GM23338 (cell line): ENCODE data around the gene PARD3. TPM values are rescaled to one million over a fixed set of nuclear protein-coding genes. Genes with fewer than 3 reads are reported as not detected.

Experiments used
- ATAC-seq: fragments of 200-7000 bp; cut with Tn5 transposase; 3 replicates; pipeline ENCODE4 v1.9.1; 2020
- DNase-seq: peaks from one replicate; pipeline ENCODE4 v3.0.0-alpha.2; 2015; ENCODE audit warnings: low spot score
- H2AFZ ChIP-seq: fragments of 200-600 bp; sonication (generic); 2 replicates; pipeline ENCODE4 v1.8.0; 2016; ENCODE audit warnings: antibody characterized with exemption, mild to moderate bottlenecking, moderate library complexity
- H3F3A ChIP-seq: fragments of 200-600 bp; sonication (generic); replicated peaks from 2 replicates; pipeline ENCODE4 v1.8.0; 2017; ENCODE audit warnings: antibody characterized with exemption, mixed run types, low read depth
- H3K27ac ChIP-seq: fragments of 200-600 bp; sonication (generic); 2 replicates; pipeline ENCODE4 v1.6.1; 2016; ENCODE audit warnings: low read depth
- H3K27me3 ChIP-seq: fragments of 200-600 bp; sonication (generic); 2 replicates; pipeline ENCODE4 v1.8.0; 2016; ENCODE audit warnings: mild to moderate bottlenecking, mixed run types, moderate library complexity; ENCODE audit not compliant: insufficient read depth
- H3K36me3 ChIP-seq: fragments of 200-600 bp; sonication (generic); 2 replicates; pipeline ENCODE4 v1.8.0; 2016; ENCODE audit warnings: mild to moderate bottlenecking; ENCODE audit not compliant: insufficient read depth
- H3K4me1 ChIP-seq: fragments of 200-600 bp; sonication (generic); 2 replicates; pipeline ENCODE4 v1.8.0; 2016; ENCODE audit warnings: mild to moderate bottlenecking, moderate library complexity; ENCODE audit not compliant: insufficient read depth
- H3K4me2 ChIP-seq: fragments of 200-600 bp; sonication (generic); 2 replicates; pipeline ENCODE4 v1.7.1; 2017; ENCODE audit warnings: mixed run types
- H3K4me3 ChIP-seq: fragments of 200-600 bp; sonication (generic); 2 replicates; pipeline ENCODE4 v1.6.1; 2016; ENCODE audit warnings: mixed run types
- H3K79me2 ChIP-seq: fragments of 200-600 bp; sonication (generic); replicated peaks from 2 replicates; pipeline ENCODE4 v1.8.0; 2017; ENCODE audit warnings: mild to moderate bottlenecking; ENCODE audit not compliant: insufficient read depth
- H3K9me2 ChIP-seq: fragments of 200-600 bp; sonication (generic); 2 replicates; pipeline ENCODE4 v1.8.0; 2017; ENCODE audit not compliant: insufficient read depth
- H4K20me1 ChIP-seq: fragments of 200-600 bp; sonication (generic); replicated peaks from 2 replicates; pipeline ENCODE4 v1.8.0; 2017; ENCODE audit warnings: mild to moderate bottlenecking; ENCODE audit not compliant: insufficient read depth
- H3K27ac Mint-ChIP-seq: 2 replicates; pipeline ENCODE4 v1.8.0; 2020; ENCODE audit warnings: inconsistent platforms, mild to moderate bottlenecking, moderate library complexity, mixed read lengths
- H3K27me3 Mint-ChIP-seq: 3 replicates; pipeline ENCODE4 v1.8.0; 2022; ENCODE audit warnings: low read depth, mild to moderate bottlenecking, moderate library complexity, mixed read lengths, inconsistent platforms; ENCODE audit not compliant: insufficient read depth, poor library complexity
- H3K36me3 Mint-ChIP-seq: 3 replicates; pipeline ENCODE4 v1.8.0; 2021; ENCODE audit warnings: low read depth, mild to moderate bottlenecking, inconsistent platforms, moderate library complexity, mixed read lengths
- H3K4me1 Mint-ChIP-seq: 3 replicates; pipeline ENCODE4 v1.8.0; 2020; ENCODE audit warnings: mild to moderate bottlenecking, inconsistent platforms, mixed read lengths
- H3K4me3 Mint-ChIP-seq: 3 replicates; pipeline ENCODE4 v1.8.0; 2021; ENCODE audit warnings: moderate library complexity, mild to moderate bottlenecking, inconsistent platforms, mixed read lengths
- H3K9me3 Mint-ChIP-seq: 3 replicates; pipeline ENCODE4 v1.8.0; 2020; ENCODE audit warnings: moderate library complexity, mild to moderate bottlenecking, inconsistent platforms, mixed read lengths
- CREB1 ChIP-seq: fragments of 250-450 bp; sonication (Bioruptor Pico); IDR thresholded peaks from 2 replicates; pipeline ENCODE4 v1.5.0; 2020; ENCODE audit warnings: low read depth, mild to moderate bottlenecking, moderate library complexity
- EZH2 ChIP-seq: fragments of 200-600 bp; sonication (generic); IDR thresholded peaks from one replicate; pipeline ENCODE4 v1.8.0; 2017; ENCODE audit warnings: antibody characterized with exemption, mild to moderate bottlenecking, low read depth; ENCODE audit not compliant: unreplicated experiment
- EZH2phosphoT487 ChIP-seq: fragments of 200-600 bp; sonication (generic); IDR thresholded peaks from one replicate; pipeline ENCODE4 v1.8.1; 2018; ENCODE audit warnings: antibody characterized with exemption; ENCODE audit not compliant: unreplicated experiment
- JUNB ChIP-seq: IDR thresholded peaks from one replicate; pipeline ENCODE4 v1.6.1; 2016; ENCODE audit warnings: antibody characterized with exemption; ENCODE audit not compliant: unreplicated experiment
- NANOG ChIP-seq: IDR thresholded peaks from 2 replicates; pipeline ENCODE4 v1.6.1; 2016; ENCODE audit warnings: antibody characterized with exemption, borderline replicate concordance
- POLR2AphosphoS5 ChIP-seq: IDR thresholded peaks from 2 replicates; pipeline ENCODE4 v1.6.1; 2016; ENCODE audit warnings: antibody characterized with exemption, low read depth
- STAT1 ChIP-seq: IDR thresholded peaks from one replicate; pipeline ENCODE4 v1.6.1; 2016; ENCODE audit warnings: antibody characterized with exemption; ENCODE audit not compliant: unreplicated experiment
- ZNF114 ChIP-seq: fragments of 250-450 bp; sonication (Bioruptor Pico); IDR thresholded peaks from 2 replicates; pipeline ENCODE4 v1.5.0; 2020; ENCODE audit warnings: mild to moderate bottlenecking, moderate library complexity
- ZNF331 ChIP-seq: fragments of 250-450 bp; sonication (Bioruptor Pico); IDR thresholded peaks from 2 replicates; pipeline ENCODE4 v1.5.0; 2020; ENCODE audit warnings: low read depth, mild to moderate bottlenecking, moderate library complexity
- polyA plus RNA-seq: library from polyadenylated mRNA; unstranded; fragments of >200 nt; fragmentation: Nextera tagmentation; extraction: Ambion mirVana; gene quantifications from 2 replicates; pipeline ENCODE4 v1.2.1, GENCODE V29; 2016
- total RNA-seq: library from RNA; depleted of rRNA; stranded (reverse); fragments of >200 nt; shearing (Covaris generic); gene quantifications from 2 replicates; pipeline ENCODE4 v1.2.3, GENCODE V29; 2014
- TF ChIP-seq, protein P1 (sequence below): IDR thresholded peaks from 2 replicates; pipeline ENCODE4 v1.6.1; 2016; ENCODE audit warnings: antibody characterized with exemption
- TF ChIP-seq, protein P2 (sequence below): fragments of 250-450 bp; sonication (Bioruptor Pico); IDR thresholded peaks from 2 replicates; pipeline ENCODE4 v1.5.0; 2020; ENCODE audit warnings: mild to moderate bottlenecking, moderate library complexity
- TF ChIP-seq, protein P3 (sequence below): IDR thresholded peaks from one replicate; pipeline ENCODE4 v1.6.1; 2018; ENCODE audit warnings: antibody characterized with exemption; ENCODE audit not compliant: unreplicated experiment
- TF ChIP-seq, protein P4 (sequence below), 2 experiments: fragments of 200-600 bp in 1 of 2; sonication (generic) in 1 of 2; conservative IDR thresholded peaks; 2 replicates each; pipeline versions ENCODE4 v1.5.1 to v1.6.1; 2016 to 2017; ENCODE audit warnings: antibody characterized with exemption in 2 of 2, low read depth in 2 of 2, mild to moderate bottlenecking in 2 of 2, moderate library complexity in 1 of 2

The PARD3 gene
- total and polyA plus RNA-seq, 2 experiments from 2014 or later = 30.2 to 51.4 TPM

DNA sequence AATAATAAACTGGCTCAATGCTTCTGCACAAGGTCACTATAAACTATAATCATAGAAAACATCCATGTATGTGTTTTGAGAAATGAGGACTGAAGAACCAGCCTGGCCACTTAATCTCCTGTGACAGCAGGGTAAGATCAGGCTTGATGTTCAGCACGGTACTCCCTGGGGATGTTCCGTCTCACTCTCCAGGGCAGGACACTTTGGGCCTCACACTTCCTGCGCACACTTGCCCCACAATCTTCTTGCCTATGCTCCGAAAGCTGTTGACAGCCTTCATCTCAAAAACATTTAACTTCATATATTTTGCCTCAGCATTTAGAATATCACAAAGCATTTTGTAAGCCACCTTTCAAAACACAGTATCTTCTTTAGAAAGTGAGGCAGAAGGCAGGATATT lies 92.7 kb downstream of the PARD3 start:
- ATAC-seq = no peak
- Mint-ChIP-seq H3K27me3 (peaks cover 2% of the 10 kb centered on the region), H3K4me3 (no peak overlapping the region), H3K9me3 (no peaks in the 10 kb centered on the region), H3K4me1 (peaks cover 29% of the 10 kb centered on the region), H3K27ac (no peak overlapping the region), H3K36me3 (no peaks in the 10 kb centered on the region)
- Histone ChIP-seq H4K20me1 (peaks cover 29% of the 10 kb centered on the region; the same call in 1 of the 2 replicates), H3K27ac (no peak overlapping the region), H3K4me1 (peaks cover 11% of the 10 kb centered on the region), H2AFZ (no peak overlapping the region), H3F3A (no peaks in the 10 kb centered on the region), H3K36me3 (no peaks in the 10 kb centered on the region), H3K79me2 (peaks cover 97% of the 10 kb centered on the region), H3K9me2 (no peaks in the 10 kb centered on the region), H3K27me3 (no peaks in the 10 kb centered on the region), H3K4me3 (no peak overlapping the region), H3K4me2 (no peak overlapping the region)
- no peak for DNase-seq
- TF ChIP-seq, protein P1, sequence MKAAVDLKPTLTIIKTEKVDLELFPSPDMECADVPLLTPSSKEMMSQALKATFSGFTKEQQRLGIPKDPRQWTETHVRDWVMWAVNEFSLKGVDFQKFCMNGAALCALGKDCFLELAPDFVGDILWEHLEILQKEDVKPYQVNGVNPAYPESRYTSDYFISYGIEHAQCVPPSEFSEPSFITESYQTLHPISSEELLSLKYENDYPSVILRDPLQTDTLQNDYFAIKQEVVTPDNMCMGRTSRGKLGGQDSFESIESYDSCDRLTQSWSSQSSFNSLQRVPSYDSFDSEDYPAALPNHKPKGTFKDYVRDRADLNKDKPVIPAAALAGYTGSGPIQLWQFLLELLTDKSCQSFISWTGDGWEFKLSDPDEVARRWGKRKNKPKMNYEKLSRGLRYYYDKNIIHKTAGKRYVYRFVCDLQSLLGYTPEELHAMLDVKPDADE = no peak
- TF ChIP-seq EZH2 (no peak), ZNF331 (no peak), ZNF114 (no peak), STAT1 (no peak), NANOG (no peak), EZH2phosphoT487 (no peak), JUNB (no peak), POLR2AphosphoS5 (no peak), CREB1 (CRISPR knock-in tag) (no peak)
- TF ChIP-seq, protein P2, sequence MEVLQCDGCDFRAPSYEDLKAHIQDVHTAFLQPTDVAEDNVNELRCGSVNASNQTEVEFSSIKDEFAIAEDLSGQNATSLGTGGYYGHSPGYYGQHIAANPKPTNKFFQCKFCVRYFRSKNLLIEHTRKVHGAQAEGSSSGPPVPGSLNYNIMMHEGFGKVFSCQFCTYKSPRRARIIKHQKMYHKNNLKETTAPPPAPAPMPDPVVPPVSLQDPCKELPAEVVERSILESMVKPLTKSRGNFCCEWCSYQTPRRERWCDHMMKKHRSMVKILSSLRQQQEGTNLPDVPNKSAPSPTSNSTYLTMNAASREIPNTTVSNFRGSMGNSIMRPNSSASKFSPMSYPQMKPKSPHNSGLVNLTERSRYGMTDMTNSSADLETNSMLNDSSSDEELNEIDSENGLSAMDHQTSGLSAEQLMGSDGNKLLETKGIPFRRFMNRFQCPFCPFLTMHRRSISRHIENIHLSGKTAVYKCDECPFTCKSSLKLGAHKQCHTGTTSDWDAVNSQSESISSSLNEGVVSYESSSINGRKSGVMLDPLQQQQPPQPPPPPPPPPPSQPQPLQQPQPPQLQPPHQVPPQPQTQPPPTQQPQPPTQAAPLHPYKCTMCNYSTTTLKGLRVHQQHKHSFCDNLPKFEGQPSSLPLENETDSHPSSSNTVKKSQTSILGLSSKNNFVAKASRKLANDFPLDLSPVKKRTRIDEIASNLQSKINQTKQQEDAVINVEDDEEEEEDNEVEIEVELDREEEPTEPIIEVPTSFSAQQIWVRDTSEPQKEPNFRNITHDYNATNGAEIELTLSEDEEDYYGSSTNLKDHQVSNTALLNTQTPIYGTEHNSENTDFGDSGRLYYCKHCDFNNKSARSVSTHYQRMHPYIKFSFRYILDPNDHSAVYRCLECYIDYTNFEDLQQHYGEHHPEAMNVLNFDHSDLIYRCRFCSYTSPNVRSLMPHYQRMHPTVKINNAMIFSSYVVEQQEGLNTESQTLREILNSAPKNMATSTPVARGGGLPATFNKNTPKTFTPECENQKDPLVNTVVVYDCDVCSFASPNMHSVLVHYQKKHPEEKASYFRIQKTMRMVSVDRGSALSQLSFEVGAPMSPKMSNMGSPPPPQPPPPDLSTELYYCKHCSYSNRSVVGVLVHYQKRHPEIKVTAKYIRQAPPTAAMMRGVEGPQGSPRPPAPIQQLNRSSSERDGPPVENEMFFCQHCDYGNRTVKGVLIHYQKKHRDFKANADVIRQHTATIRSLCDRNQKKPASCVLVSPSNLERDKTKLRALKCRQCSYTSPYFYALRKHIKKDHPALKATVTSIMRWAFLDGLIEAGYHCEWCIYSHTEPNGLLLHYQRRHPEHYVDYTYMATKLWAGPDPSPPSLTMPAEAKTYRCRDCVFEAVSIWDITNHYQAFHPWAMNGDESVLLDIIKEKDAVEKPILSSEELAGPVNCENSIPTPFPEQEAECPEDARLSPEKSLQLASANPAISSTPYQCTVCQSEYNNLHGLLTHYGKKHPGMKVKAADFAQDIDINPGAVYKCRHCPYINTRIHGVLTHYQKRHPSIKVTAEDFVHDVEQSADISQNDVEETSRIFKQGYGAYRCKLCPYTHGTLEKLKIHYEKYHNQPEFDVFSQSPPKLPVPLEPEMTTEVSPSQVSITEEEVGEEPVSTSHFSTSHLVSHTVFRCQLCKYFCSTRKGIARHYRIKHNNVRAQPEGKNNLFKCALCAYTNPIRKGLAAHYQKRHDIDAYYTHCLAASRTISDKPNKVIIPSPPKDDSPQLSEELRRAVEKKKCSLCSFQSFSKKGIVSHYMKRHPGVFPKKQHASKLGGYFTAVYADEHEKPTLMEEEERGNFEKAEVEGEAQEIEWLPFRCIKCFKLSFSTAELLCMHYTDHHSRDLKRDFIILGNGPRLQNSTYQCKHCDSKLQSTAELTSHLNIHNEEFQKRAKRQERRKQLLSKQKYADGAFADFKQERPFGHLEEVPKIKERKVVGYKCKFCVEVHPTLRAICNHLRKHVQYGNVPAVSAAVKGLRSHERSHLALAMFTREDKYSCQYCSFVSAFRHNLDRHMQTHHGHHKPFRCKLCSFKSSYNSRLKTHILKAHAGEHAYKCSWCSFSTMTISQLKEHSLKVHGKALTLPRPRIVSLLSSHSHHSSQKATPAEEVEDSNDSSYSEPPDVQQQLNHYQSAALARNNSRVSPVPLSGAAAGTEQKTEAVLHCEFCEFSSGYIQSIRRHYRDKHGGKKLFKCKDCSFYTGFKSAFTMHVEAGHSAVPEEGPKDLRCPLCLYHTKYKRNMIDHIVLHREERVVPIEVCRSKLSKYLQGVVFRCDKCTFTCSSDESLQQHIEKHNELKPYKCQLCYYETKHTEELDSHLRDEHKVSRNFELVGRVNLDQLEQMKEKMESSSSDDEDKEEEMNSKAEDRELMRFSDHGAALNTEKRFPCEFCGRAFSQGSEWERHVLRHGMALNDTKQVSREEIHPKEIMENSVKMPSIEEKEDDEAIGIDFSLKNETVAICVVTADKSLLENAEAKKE (CRISPR knock-in tag) = no peak
- TF ChIP-seq, protein P3, sequence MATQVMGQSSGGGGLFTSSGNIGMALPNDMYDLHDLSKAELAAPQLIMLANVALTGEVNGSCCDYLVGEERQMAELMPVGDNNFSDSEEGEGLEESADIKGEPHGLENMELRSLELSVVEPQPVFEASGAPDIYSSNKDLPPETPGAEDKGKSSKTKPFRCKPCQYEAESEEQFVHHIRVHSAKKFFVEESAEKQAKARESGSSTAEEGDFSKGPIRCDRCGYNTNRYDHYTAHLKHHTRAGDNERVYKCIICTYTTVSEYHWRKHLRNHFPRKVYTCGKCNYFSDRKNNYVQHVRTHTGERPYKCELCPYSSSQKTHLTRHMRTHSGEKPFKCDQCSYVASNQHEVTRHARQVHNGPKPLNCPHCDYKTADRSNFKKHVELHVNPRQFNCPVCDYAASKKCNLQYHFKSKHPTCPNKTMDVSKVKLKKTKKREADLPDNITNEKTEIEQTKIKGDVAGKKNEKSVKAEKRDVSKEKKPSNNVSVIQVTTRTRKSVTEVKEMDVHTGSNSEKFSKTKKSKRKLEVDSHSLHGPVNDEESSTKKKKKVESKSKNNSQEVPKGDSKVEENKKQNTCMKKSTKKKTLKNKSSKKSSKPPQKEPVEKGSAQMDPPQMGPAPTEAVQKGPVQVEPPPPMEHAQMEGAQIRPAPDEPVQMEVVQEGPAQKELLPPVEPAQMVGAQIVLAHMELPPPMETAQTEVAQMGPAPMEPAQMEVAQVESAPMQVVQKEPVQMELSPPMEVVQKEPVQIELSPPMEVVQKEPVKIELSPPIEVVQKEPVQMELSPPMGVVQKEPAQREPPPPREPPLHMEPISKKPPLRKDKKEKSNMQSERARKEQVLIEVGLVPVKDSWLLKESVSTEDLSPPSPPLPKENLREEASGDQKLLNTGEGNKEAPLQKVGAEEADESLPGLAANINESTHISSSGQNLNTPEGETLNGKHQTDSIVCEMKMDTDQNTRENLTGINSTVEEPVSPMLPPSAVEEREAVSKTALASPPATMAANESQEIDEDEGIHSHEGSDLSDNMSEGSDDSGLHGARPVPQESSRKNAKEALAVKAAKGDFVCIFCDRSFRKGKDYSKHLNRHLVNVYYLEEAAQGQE = no peak
- TF ChIP-seq, protein P4, sequence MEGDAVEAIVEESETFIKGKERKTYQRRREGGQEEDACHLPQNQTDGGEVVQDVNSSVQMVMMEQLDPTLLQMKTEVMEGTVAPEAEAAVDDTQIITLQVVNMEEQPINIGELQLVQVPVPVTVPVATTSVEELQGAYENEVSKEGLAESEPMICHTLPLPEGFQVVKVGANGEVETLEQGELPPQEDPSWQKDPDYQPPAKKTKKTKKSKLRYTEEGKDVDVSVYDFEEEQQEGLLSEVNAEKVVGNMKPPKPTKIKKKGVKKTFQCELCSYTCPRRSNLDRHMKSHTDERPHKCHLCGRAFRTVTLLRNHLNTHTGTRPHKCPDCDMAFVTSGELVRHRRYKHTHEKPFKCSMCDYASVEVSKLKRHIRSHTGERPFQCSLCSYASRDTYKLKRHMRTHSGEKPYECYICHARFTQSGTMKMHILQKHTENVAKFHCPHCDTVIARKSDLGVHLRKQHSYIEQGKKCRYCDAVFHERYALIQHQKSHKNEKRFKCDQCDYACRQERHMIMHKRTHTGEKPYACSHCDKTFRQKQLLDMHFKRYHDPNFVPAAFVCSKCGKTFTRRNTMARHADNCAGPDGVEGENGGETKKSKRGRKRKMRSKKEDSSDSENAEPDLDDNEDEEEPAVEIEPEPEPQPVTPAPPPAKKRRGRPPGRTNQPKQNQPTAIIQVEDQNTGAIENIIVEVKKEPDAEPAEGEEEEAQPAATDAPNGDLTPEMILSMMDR (conservative IDR thresholded peaks at IDR 0.05; ENCODE audit: low read depth in 2 of 2) = no peak
